Measurements from ENCODE around the gene SYT15.
"Not testable (repeated sequence)": the region's sequence is repeated elsewhere in the genome, so short reads cannot be mapped to it uniquely, and the experiment has no call there.

The SYT15 gene

GRCh38 chr10:46578474-46579178 is at the start of gene SYT15:
TSS of gene SYT15 (plus strand) at chr10:46579128. CDS start at chr10:46579169, 41 bp downstream.
- not testable (repeated sequence) for DNase-seq (ENCODE audit: low spot score)

DNA sequence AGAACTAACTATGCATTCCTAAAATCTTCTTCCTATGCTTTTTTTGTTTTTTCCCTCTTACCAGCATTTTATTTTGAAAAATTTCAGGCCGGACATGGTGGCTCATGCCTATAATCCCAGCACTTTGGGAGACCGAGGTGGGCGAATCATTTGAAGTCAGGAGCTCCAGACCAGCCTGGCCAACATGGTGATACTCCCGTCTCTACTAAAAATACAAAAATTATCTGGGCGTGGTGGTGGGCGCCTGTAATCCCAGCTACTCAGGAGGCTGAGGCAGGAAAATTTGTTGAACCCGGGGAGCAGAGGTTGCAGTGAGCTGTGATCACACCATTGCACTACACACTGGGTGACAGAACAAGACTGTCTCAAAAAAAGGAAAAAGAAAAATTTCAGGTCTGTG is 49.2 kb upstream of the SYT15 start:
- DNase-seq (ENCODE audit: low spot score) = not testable (repeated sequence)

- no peak for DNase-seq (ENCODE audit: low spot score)
These were observed 48.4 kb upstream of the SYT15 start for GRCh38 chr10:46530249-46531186.

- DNase-seq (ENCODE audit: low spot score) = not testable (repeated sequence)
These were observed 46.7 kb upstream of the SYT15 start for GRCh38 chr10:46532256-46532655.

GRCh38 chr10:46534828-46535524 is 44.0 kb upstream of the SYT15 start:
- no peak for DNase-seq (ENCODE audit: low spot score)

GRCh38 chr10:46536171-46536570 is 42.8 kb upstream of the SYT15 start:
- DNase-seq (ENCODE audit: low spot score) = no peak

- DNase-seq (ENCODE audit: low spot score) = no peak
These were observed 42.1 kb upstream of the SYT15 start for GRCh38 chr10:46536781-46537180.

DNA sequence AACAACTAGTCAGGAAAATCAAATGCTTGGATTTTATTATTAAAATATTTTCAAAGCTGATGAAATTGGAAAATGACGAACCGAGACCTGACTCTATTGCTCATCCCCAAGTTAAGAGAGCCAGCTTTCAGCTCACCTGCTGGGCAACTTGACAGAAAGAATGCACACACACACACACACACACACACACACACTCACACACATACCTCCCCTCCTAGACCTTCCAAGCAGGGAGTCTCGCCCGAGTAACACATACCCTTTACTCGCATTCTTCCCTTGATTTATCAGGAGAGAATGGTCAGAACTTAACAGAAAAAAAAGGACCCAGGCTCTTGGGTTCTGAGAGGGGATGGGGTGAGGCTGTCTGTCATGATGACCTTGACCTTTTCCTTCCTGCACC is 41.6 kb upstream of the SYT15 start:
- no peak for DNase-seq (ENCODE audit: low spot score)

- no peak for DNase-seq (ENCODE audit: low spot score)
These were observed 40.8 kb upstream of the SYT15 start for GRCh38 chr10:46538155-46538554.

- no peak for DNase-seq (ENCODE audit: low spot score)
These were observed 40.1 kb upstream of the SYT15 start for GRCh38 chr10:46538717-46539426.

DNA sequence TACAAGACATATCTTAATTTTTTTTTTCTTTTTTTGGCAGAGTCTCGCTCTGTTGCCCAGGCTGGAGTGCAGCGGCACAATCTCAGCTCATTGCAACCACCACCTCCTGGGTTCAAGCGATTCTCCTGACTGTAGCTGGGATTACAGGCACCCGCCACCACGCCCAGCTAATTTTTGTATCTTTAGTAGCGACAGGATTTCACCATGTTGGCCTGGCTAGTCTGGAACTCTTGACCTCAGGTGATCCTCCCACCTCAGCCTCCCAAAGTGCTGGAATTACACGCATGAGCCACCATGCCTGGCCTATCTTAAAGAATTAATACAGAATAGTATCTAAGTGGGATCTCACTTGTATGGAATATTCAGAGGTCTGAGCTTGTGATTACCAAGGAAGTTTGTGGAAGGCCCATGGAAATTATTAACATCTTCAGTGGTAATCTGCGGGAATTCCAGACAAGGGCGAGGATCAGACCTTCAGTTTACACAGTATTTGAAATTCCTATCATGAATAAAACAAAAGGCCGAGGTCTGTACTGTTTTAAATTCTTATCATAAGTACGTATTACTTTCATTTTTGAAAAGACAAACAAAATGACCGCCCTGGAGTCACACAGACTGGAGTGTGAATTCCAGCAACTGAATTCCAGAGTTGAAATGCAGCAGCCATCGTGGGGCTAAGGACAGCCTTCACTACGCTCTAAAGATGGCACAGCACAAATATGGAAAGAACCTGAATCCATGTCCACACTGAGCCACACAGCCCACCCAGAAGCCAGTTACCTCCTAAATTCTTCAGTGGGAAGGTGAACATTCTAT is 39.1 kb upstream of the SYT15 start:
- no peak for DNase-seq (ENCODE audit: low spot score)

GRCh38 chr10:46540412-46541016 is 38.4 kb upstream of the SYT15 start:
- DNase-seq (ENCODE audit: low spot score) = no peak

- no peak for DNase-seq (ENCODE audit: low spot score)
These were observed 37.8 kb upstream of the SYT15 start for GRCh38 chr10:46541017-46541661.

- no peak for DNase-seq (ENCODE audit: low spot score)
These were observed 37.0 kb upstream of the SYT15 start for GRCh38 chr10:46541735-46542566.

DNA sequence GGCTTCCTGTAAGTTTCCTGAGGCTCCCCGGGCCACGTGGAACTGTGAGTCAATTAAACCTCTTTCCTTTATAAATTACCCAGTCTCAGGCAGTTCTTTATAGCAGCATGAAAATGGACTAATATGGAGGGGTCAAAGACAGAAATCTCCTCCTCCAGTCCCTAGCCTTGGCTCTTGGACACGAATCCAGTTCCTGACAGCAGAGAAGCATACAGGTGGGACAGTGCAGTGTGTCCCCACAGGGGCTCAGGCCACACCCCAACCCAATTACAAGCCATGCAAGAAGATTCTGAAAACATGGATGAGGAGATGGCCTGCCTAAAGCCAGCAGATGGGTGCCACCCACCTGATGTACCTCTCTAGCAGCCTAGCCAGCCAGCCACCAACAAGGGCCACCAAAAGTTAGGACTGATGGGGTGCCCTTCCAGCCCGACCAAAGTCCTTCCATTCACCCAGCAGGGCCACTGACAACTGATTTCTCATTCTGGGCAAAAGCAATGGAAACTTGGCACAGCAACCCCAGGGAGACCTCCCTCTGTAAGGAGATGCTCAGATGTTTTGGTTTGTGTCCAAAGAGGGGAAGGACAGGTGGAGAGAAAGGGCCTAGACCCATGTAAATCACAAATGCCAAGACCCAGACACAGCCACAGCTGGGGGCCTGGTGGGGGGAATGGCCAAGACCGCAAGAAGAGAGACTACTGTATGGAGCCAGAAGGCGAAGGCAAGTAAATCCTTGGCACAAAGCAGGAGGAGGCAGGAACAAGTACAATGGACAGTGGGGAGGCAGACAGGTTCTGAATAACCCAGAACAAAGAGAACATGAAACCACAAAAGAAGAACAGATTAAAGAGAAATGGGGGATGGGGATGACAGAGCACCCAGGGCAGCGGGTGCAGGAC is 36.1 kb upstream of the SYT15 start:
- no peak for DNase-seq (ENCODE audit: low spot score)

DNA sequence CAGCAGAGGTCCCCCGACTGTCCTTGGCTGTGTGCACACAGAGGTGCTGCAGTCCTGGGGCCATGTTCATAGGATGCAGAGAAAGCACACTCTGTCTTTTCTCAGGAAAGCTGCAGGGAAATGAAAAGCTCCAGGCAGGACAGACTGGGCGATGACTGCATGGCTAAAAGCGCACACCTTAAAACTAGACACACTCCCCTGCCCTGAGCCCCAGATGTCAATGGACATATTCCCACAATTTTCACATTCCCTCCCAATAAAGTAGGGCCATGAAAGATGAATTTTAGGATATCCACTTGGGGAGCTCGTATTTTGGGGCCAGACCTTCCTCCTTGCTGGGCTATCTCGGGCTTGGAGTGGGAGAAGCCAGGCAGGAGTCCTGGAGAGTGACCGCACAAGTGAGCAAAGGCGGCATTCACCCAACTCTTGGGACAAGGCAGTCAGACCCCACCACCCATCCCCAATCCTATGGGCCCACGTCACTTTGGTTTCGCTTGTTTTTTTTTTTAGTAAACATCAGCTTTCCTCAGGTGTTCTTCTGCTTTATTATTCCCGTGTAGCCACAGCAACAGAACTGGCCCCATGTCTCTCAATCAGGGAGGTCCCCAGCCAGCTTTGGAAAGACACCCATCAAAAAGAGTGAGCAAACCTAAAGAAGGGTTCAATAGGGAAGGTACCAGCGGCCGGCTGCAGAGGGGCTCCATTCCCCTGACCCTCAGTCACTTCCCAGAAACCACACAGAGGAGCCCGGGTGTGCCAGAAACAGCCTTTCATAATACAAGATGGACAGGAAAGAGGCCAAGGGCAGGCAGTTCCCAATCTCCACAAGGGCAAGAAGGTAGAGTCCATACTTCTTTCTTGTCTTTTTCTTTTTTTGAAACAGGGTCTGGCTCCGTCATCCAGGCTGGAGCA is 35.2 kb upstream of the SYT15 start:
- DNase-seq (ENCODE audit: low spot score) = no peak

Measured in germinal center (tissue), 1 donor.